Immature natural killer cell (primary cell): ENCODE data around the gene MKNK2. TPM values are rescaled to one million over a fixed set of nuclear protein-coding genes. Genes with fewer than 3 reads are reported as not detected.
"Not testable (repeated sequence)": the region's sequence is repeated elsewhere in the genome, so short reads cannot be mapped to it uniquely, and the experiment has no call there.

Experiments used
- DNase-seq, 3 donors: peaks; one replicate each; pipeline ENCODE4 v3.0.0; 2022; ENCODE audit warnings: mixed read lengths in 1 of 3
- H3K27ac Mint-ChIP-seq, 6 donors: one replicate each; pipeline ENCODE4 v1.8.0; 2020; ENCODE audit warnings: mixed read lengths in 6 of 6, mild to moderate bottlenecking in 5 of 6, inconsistent platforms in 4 of 6, moderate library complexity in 3 of 6
- H3K27me3 Mint-ChIP-seq, 3 donors: one replicate each; pipeline ENCODE4 v1.8.0; 2020 to 2021; ENCODE audit warnings: low read depth in 3 of 3, mild to moderate bottlenecking in 3 of 3, mixed read lengths in 3 of 3, moderate library complexity in 3 of 3, inconsistent platforms in 1 of 3
- H3K36me3 Mint-ChIP-seq, 3 donors: one replicate each; pipeline ENCODE4 v1.8.0; 2020; ENCODE audit warnings: mixed read lengths in 3 of 3, inconsistent platforms in 2 of 3, mild to moderate bottlenecking in 2 of 3
- H3K4me1 Mint-ChIP-seq, 2 donors: one replicate each; pipeline ENCODE4 v1.8.0; 2020; ENCODE audit warnings: inconsistent platforms in 2 of 2, mild to moderate bottlenecking in 2 of 2, mixed read lengths in 2 of 2, moderate library complexity in 1 of 2
- H3K4me3 Mint-ChIP-seq, 5 donors: one replicate each; pipeline ENCODE4 v1.8.0; 2020; ENCODE audit warnings: mild to moderate bottlenecking in 5 of 5, mixed read lengths in 5 of 5, inconsistent platforms in 3 of 5, moderate library complexity in 3 of 5
- H3K9me3 Mint-ChIP-seq, 6 donors: one replicate each; pipeline ENCODE4 v1.8.0; 2020; ENCODE audit warnings: mild to moderate bottlenecking in 6 of 6, mixed read lengths in 6 of 6, inconsistent platforms in 4 of 6, moderate library complexity in 3 of 6
- polyA plus RNA-seq, 3 donors: library from polyadenylated mRNA; unstranded; fragments of 300-500 nt; fragmentation: Illumina TruSeq; gene quantifications; one replicate each; pipeline ENCODE4 v1.2.3, GENCODE V29; 2021

The MKNK2 gene
- polyA plus RNA-seq, 3 donors from 2014 or later, result 22.7 to 39.2 (median 23.9) TPM

GRCh38 chr19:2041683-2042484, 9.2 kb downstream of the MKNK2 start:
- Mint-ChIP-seq H3K4me3 (peak overlapping the region; percentile 52 to 71 (median 59)), H3K4me1 (peaks cover 5 to 19% of the 10 kb centered on the region in 2 donors), H3K9me3 (no peaks in the 10 kb centered on the region), H3K36me3 (no peaks in the 10 kb centered on the region), H3K27me3 (peaks cover 0 to 27% (median 26%) of the 10 kb centered on the region in 3 donors), H3K27ac (peak overlapping the region; percentile 85 to 94 (median 91))
- peak; percentile 99 to 100 (median 100) for DNase-seq

- no peak for DNase-seq
- H3K27me3 Mint-ChIP-seq, result peaks cover 0 to 27% (median 23%) of the 10 kb centered on the region in 3 donors
- H3K4me1 Mint-ChIP-seq, result peaks cover 5 to 16% of the 10 kb centered on the region in 2 donors
- no peaks in the 10 kb centered on the region for H3K9me3 Mint-ChIP-seq
- H3K27ac Mint-ChIP-seq, result peak overlapping the region; percentile 82 to 94 (median 86)
- H3K4me3 Mint-ChIP-seq, result peak overlapping the region in 4 of 5 donors; percentile 38 to 48 (median 46)
- H3K36me3 Mint-ChIP-seq, result no peaks in the 10 kb centered on the region
Measured at GRCh38 chr19:2041433-2041682, 9.7 kb downstream of the MKNK2 start.

GRCh38 chr19:2040647-2041432, 10.2 kb downstream of the MKNK2 start:
- H3K9me3 Mint-ChIP-seq, result no peaks in the 10 kb centered on the region
- peak overlapping the region; percentile 82 to 94 (median 86) for H3K27ac Mint-ChIP-seq
- peak overlapping the region in 2 of 5 donors; percentile 38 to 48 for H3K4me3 Mint-ChIP-seq
- DNase-seq, result no peak
- H3K36me3 Mint-ChIP-seq, result no peaks in the 10 kb centered on the region
- peaks cover 0 to 26% (median 25%) of the 10 kb centered on the region in 3 donors for H3K27me3 Mint-ChIP-seq
- H3K4me1 Mint-ChIP-seq, result peaks cover 5 to 16% of the 10 kb centered on the region in 2 donors

GRCh38 chr19:2039959-2040646, 10.9 kb downstream of the MKNK2 start:
- no peaks in the 10 kb centered on the region for H3K36me3 Mint-ChIP-seq
- H3K4me1 Mint-ChIP-seq, result peaks cover 8 to 19% of the 10 kb centered on the region in 2 donors
- peak overlapping the region in 5 of 6 donors; percentile 49 to 94 (median 64) for H3K27ac Mint-ChIP-seq
- no peak overlapping the region for H3K4me3 Mint-ChIP-seq
- peaks cover 0 to 26% (median 25%) of the 10 kb centered on the region in 3 donors for H3K27me3 Mint-ChIP-seq
- no peaks in the 10 kb centered on the region for H3K9me3 Mint-ChIP-seq
- DNase-seq, result no peak

GRCh38 chr19:2039089-2039958, 11.7 kb downstream of the MKNK2 start:
- Mint-ChIP-seq H3K36me3 (no peaks in the 10 kb centered on the region), H3K27me3 (peaks cover 0 to 22% (median 20%) of the 10 kb centered on the region in 3 donors), H3K9me3 (no peaks in the 10 kb centered on the region), H3K4me3 (peak overlapping the region in 1 of 5 donors; percentile 17), H3K27ac (peak overlapping the region in 5 of 6 donors; percentile 46 to 85 (median 76)), H3K4me1 (peaks cover 8 to 19% of the 10 kb centered on the region in 2 donors)
- no peak for DNase-seq

- Mint-ChIP-seq H3K9me3 (no peaks in the 10 kb centered on the region), H3K27ac (no peak overlapping the region), H3K4me1 (peaks cover 8 to 15% of the 10 kb centered on the region in 2 donors), H3K27me3 (peaks cover 0 to 17% (median 17%) of the 10 kb centered on the region in 3 donors), H3K4me3 (no peak overlapping the region), H3K36me3 (no peaks in the 10 kb centered on the region)
- no peak for DNase-seq
Measured at GRCh38 chr19:2038284-2039088, 12.6 kb downstream of the MKNK2 start.

GRCh38 chr19:2037651-2038255, 13.3 kb downstream of the MKNK2 start:
- H3K27ac Mint-ChIP-seq, result peak overlapping the region in 3 of 6 donors; percentile 36 to 61 (median 59)
- H3K9me3 Mint-ChIP-seq, result no peaks in the 10 kb centered on the region
- no peak overlapping the region for H3K4me3 Mint-ChIP-seq

GRCh38 chr19:2036424-2036823, 14.6 kb downstream of the MKNK2 start:
- Mint-ChIP-seq H3K27ac (no peak overlapping the region), H3K4me1 (peaks cover 20 to 25% of the 10 kb centered on the region in 2 donors)

More at GRCh38 chr19:2037651-2038255, 13.3 kb downstream of the MKNK2 start:
- H3K36me3 Mint-ChIP-seq, result no peaks in the 10 kb centered on the region
- peaks cover 14 to 15% of the 10 kb centered on the region in 2 donors for H3K4me1 Mint-ChIP-seq
- H3K27me3 Mint-ChIP-seq, result peaks cover 0 to 14% (median 10%) of the 10 kb centered on the region in 3 donors
- DNase-seq, result no peak

GRCh38 chr19:2035590-2035991, 15.5 kb downstream of the MKNK2 start:
- Mint-ChIP-seq H3K9me3 (no peaks in the 10 kb centered on the region), H3K4me1 (peaks cover 20 to 25% of the 10 kb centered on the region in 2 donors), H3K4me3 (no peak overlapping the region), H3K27ac (no peak overlapping the region), H3K36me3 (no peaks in the 10 kb centered on the region), H3K27me3 (peaks cover 2 to 7% (median 2%) of the 10 kb centered on the region in 3 donors)
- DNase-seq, result no peak

More at GRCh38 chr19:2036424-2036823, 14.6 kb downstream of the MKNK2 start:
- no peak overlapping the region for H3K4me3 Mint-ChIP-seq
- no peaks in the 10 kb centered on the region for H3K9me3 Mint-ChIP-seq
- no peaks in the 10 kb centered on the region for H3K36me3 Mint-ChIP-seq
- peaks cover 2 to 7% (median 2%) of the 10 kb centered on the region in 3 donors for H3K27me3 Mint-ChIP-seq
- DNase-seq, result no peak

- Mint-ChIP-seq H3K36me3 (no peaks in the 10 kb centered on the region), H3K27me3 (peaks cover 2 to 7% (median 2%) of the 10 kb centered on the region in 3 donors), H3K9me3 (no peaks in the 10 kb centered on the region), H3K4me3 (peak overlapping the region in 1 of 5 donors; percentile 21), H3K4me1 (peaks cover 20 to 25% of the 10 kb centered on the region in 2 donors), H3K27ac (peak overlapping the region in 2 of 6 donors; percentile 49 to 64)
- peak; percentile 57 to 62 (median 60) for DNase-seq
Measured at GRCh38 chr19:2034729-2035589, 16.1 kb downstream of the MKNK2 start.

GRCh38 chr19:2034253-2034652, 16.8 kb downstream of the MKNK2 start:
- not testable (repeated sequence) for DNase-seq

More at GRCh38 chr19:2034253-2034652, 16.8 kb downstream of the MKNK2 start:
- not testable (repeated sequence) for H3K4me3 Mint-ChIP-seq, H3K36me3 Mint-ChIP-seq, H3K27me3 Mint-ChIP-seq, H3K9me3 Mint-ChIP-seq, H3K27ac Mint-ChIP-seq
- H3K4me1 Mint-ChIP-seq, result peaks cover 20 to 25% of the 10 kb centered on the region in 2 donors
